ENCODE results near the gene TTC38. TPM values are rescaled to one million over a fixed set of nuclear protein-coding genes. Genes with fewer than 3 reads are reported as not detected.
A peak's percentile ranks its signal among the peaks of the same experiment; 100 is the strongest.

Gene TTC38
- polyA plus RNA-seq, 1 donor: 136 TPM

DNA sequence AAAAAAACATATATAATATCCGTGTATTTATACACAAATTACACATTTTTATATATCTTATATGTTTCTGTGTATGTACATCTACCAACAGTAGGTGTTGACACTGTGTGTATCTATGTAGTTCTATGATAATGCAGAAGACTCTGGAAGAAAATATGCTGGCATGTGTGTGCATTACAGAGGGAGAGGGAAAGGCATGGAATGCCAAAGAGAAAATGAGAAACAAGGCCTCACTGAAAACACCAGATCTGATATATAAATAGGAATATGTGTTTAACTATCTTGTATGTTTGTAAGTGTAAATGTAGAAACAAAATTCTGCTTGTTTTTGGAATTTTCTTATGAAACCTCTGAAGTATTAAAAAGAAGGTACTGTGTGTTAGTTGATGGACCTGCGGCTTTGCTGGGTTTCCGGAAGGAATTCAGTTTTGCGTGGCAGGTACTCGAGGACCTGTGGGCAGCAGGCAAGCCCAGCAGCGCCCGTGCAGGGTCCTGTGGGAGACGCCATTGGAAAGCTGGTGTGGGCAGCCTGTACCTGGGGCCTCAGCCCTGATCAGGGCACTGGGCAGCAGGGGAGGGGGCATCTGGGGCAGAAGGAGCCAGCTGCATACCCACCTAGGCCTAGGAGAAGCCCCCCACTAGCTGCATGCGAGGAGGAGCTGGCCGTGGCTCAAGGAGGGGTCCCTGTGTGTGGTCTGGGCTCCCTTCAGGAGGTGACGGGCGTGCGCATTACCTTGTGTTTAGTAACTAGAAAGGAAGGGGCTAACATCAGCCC is 60.1 kb downstream of the TTC38 start:
- Histone ChIP-seq H3K27ac (ENCODE audit: low read length) (no peak overlapping the region), H3K36me3 (ENCODE audit: control insufficient read depth, insufficient read depth, low read length) (peaks cover 32% of the 10 kb centered on the region), H3K4me1 (ENCODE audit: control insufficient read depth, insufficient read depth, low read length) (no peaks in the 10 kb centered on the region), H3K9me3 (ENCODE audit: control insufficient read depth, low read depth, low read length) (no peaks in the 10 kb centered on the region), H3K4me3 (ENCODE audit: low read length) (no peak overlapping the region), H3K27me3 (ENCODE audit: control insufficient read depth, insufficient read depth, low read length) (no peaks in the 10 kb centered on the region)
- DNase-seq: no peak
- no CpG with 5 or more reads among the region's 13 CpGs for WGBS (ENCODE audit: insufficient coverage, low lambda C conversion rate)

DNA sequence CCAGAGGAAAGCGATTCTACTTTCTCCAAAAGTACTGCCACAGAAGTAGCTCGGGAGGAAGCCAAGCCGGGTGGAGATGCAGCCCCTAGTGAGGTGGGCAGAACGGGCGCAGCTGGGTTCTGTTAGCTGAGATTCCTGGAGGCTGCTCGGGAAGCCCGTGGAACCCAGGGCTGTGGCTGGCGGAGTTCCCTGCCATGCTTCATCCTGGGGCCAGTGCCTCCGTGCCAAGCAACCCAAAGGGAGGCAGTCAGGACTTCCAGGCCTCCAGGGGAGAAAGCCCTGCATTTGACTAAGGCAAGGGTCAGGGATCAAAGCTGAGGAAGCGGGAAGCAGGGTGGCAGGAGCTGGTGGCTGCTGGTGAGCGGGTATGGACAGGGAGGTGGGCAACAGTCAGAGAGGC is 61.0 kb downstream of the TTC38 start:
- H3K36me3 ChIP-seq (ENCODE audit: control insufficient read depth, insufficient read depth, low read length): peaks cover 27% of the 10 kb centered on the region
- H3K27me3 ChIP-seq (ENCODE audit: control insufficient read depth, insufficient read depth, low read length): no peaks in the 10 kb centered on the region
- DNase-seq: no peak
- no CpG with 5 or more reads among the region's 11 CpGs for WGBS (ENCODE audit: insufficient coverage, low lambda C conversion rate)
- no peaks in the 10 kb centered on the region for H3K9me3 ChIP-seq (ENCODE audit: control insufficient read depth, low read depth, low read length)
- H3K4me3 ChIP-seq (ENCODE audit: low read length): no peak overlapping the region
- no peak overlapping the region for H3K27ac ChIP-seq (ENCODE audit: low read length)
- no peaks in the 10 kb centered on the region for H3K4me1 ChIP-seq (ENCODE audit: control insufficient read depth, insufficient read depth, low read length)

- no peak for DNase-seq
- 94% methylated on average over 3 of the region's 8 CpGs for WGBS (ENCODE audit: insufficient coverage, low lambda C conversion rate)
- Histone ChIP-seq H3K27ac (ENCODE audit: low read length) (no peak overlapping the region), H3K4me3 (ENCODE audit: low read length) (no peak overlapping the region), H3K9me3 (ENCODE audit: control insufficient read depth, low read depth, low read length) (no peaks in the 10 kb centered on the region), H3K27me3 (ENCODE audit: control insufficient read depth, insufficient read depth, low read length) (no peaks in the 10 kb centered on the region), H3K36me3 (ENCODE audit: control insufficient read depth, insufficient read depth, low read length) (peaks cover 27% of the 10 kb centered on the region), H3K4me1 (ENCODE audit: control insufficient read depth, insufficient read depth, low read length) (no peaks in the 10 kb centered on the region)
Observed at GRCh38 chr22:46329616-46330015, 61.8 kb downstream of the TTC38 start.

GRCh38 chr22:46330426-46330825 is 62.6 kb downstream of the TTC38 start:
- no peak overlapping the region for H3K4me3 ChIP-seq (ENCODE audit: low read length)
- H3K36me3 ChIP-seq (ENCODE audit: control insufficient read depth, insufficient read depth, low read length): peaks cover 25% of the 10 kb centered on the region
- DNase-seq: no peak
- H3K9me3 ChIP-seq (ENCODE audit: control insufficient read depth, low read depth, low read length): no peaks in the 10 kb centered on the region
- H3K27me3 ChIP-seq (ENCODE audit: control insufficient read depth, insufficient read depth, low read length): no peaks in the 10 kb centered on the region
- H3K4me1 ChIP-seq (ENCODE audit: control insufficient read depth, insufficient read depth, low read length): no peaks in the 10 kb centered on the region
- H3K27ac ChIP-seq (ENCODE audit: low read length): no peak overlapping the region
- no CpG with 5 or more reads among the region's 4 CpGs for WGBS (ENCODE audit: insufficient coverage, low lambda C conversion rate)

GRCh38 chr22:46331496-46331895 is 63.7 kb downstream of the TTC38 start:
- no CpG with 5 or more reads among the region's 23 CpGs for WGBS (ENCODE audit: insufficient coverage, low lambda C conversion rate)
- Histone ChIP-seq H3K27me3 (ENCODE audit: control insufficient read depth, insufficient read depth, low read length) (no peaks in the 10 kb centered on the region), H3K36me3 (ENCODE audit: control insufficient read depth, insufficient read depth, low read length) (peaks cover 16% of the 10 kb centered on the region), H3K4me3 (ENCODE audit: low read length) (no peak overlapping the region), H3K27ac (ENCODE audit: low read length) (no peak overlapping the region), H3K4me1 (ENCODE audit: control insufficient read depth, insufficient read depth, low read length) (no peaks in the 10 kb centered on the region), H3K9me3 (ENCODE audit: control insufficient read depth, low read depth, low read length) (no peaks in the 10 kb centered on the region)
- DNase-seq: no peak

GRCh38 chr22:46335201-46336118 is 67.7 kb downstream of the TTC38 start, which contains the start of gene TRMU:
TSS of gene TRMU (plus strand) at chr22:46335714. CDS start at chr22:46335765, 51 bp downstream.
- peak within 1 kb of the TSS; percentile 93 for H3K4me3 ChIP-seq (ENCODE audit: low read length)
- no CpG with 5 or more reads among the region's 93 CpGs for WGBS (ENCODE audit: insufficient coverage, low lambda C conversion rate)
- peak; percentile 74 to 88 for DNase-seq

GRCh38 chr22:46336119-46337078 is 68.6 kb downstream of the TTC38 start:
- Histone ChIP-seq H3K27ac (ENCODE audit: low read length) (peak overlapping the region; percentile 92), H3K36me3 (ENCODE audit: control insufficient read depth, insufficient read depth, low read length) (peaks cover 31% of the 10 kb centered on the region), H3K27me3 (ENCODE audit: control insufficient read depth, insufficient read depth, low read length) (no peaks in the 10 kb centered on the region), H3K9me3 (ENCODE audit: control insufficient read depth, low read depth, low read length) (no peaks in the 10 kb centered on the region), H3K4me1 (ENCODE audit: control insufficient read depth, insufficient read depth, low read length) (peaks cover 5% of the 10 kb centered on the region), H3K4me3 (ENCODE audit: low read length) (peak overlapping the region; percentile 93)
- WGBS (ENCODE audit: insufficient coverage, low lambda C conversion rate): 33% methylated on average over 1 of the region's 42 CpGs
- peak in 1 of 2 donors; percentile 53 for DNase-seq

More at GRCh38 chr22:46335201-46336118, 67.7 kb downstream of the TTC38 start, which contains the start of gene TRMU:
- H3K4me1 ChIP-seq (ENCODE audit: control insufficient read depth, insufficient read depth, low read length): peaks cover 5% of the 10 kb centered on the region
- H3K27ac ChIP-seq (ENCODE audit: low read length): peak within 1 kb of the TSS; percentile 92
- H3K36me3 ChIP-seq (ENCODE audit: control insufficient read depth, insufficient read depth, low read length): peaks cover 32% of the 10 kb centered on the region
- H3K9me3 ChIP-seq (ENCODE audit: control insufficient read depth, low read depth, low read length): no peaks in the 10 kb centered on the region
- no peaks in the 10 kb centered on the region for H3K27me3 ChIP-seq (ENCODE audit: control insufficient read depth, insufficient read depth, low read length)

GRCh38 chr22:46337870-46338269 is 70.1 kb downstream of the TTC38 start:
- H3K27ac ChIP-seq (ENCODE audit: low read length): no peak overlapping the region
- peaks cover 5% of the 10 kb centered on the region for H3K4me1 ChIP-seq (ENCODE audit: control insufficient read depth, insufficient read depth, low read length)
- peaks cover 45% of the 10 kb centered on the region for H3K36me3 ChIP-seq (ENCODE audit: control insufficient read depth, insufficient read depth, low read length)
- H3K27me3 ChIP-seq (ENCODE audit: control insufficient read depth, insufficient read depth, low read length): no peaks in the 10 kb centered on the region
- H3K4me3 ChIP-seq (ENCODE audit: low read length): no peak overlapping the region
- DNase-seq: no peak
- WGBS (ENCODE audit: insufficient coverage, low lambda C conversion rate): no CpG with 5 or more reads among the region's 9 CpGs
- H3K9me3 ChIP-seq (ENCODE audit: control insufficient read depth, low read depth, low read length): no peaks in the 10 kb centered on the region

DNA sequence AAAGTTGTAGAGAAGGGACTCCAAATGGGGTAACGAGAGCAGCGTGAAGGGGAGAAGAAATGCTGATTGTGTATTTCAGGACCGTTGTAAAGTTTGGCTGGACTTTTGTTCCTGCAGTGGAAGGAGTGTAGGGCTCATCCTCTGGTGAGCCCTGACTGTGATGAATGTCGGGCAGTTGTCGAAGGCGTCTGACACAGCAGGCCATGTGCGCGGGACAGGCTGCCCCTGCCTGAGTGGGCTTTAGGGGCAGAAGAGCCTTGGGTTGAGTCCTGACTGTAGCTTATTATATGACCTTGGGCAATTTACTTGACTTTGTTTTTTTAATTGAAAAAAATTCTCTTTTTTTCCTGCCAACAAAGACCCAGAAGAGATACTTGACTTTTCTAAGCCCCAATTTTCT is 70.8 kb downstream of the TTC38 start:
- Histone ChIP-seq H3K4me3 (ENCODE audit: low read length) (no peak overlapping the region), H3K36me3 (ENCODE audit: control insufficient read depth, insufficient read depth, low read length) (peaks cover 53% of the 10 kb centered on the region), H3K4me1 (ENCODE audit: control insufficient read depth, insufficient read depth, low read length) (peaks cover 5% of the 10 kb centered on the region), H3K27me3 (ENCODE audit: control insufficient read depth, insufficient read depth, low read length) (no peaks in the 10 kb centered on the region), H3K27ac (ENCODE audit: low read length) (no peak overlapping the region), H3K9me3 (ENCODE audit: control insufficient read depth, low read depth, low read length) (no peaks in the 10 kb centered on the region)
- no peak for DNase-seq
- no CpG with 5 or more reads among the region's 8 CpGs for WGBS (ENCODE audit: insufficient coverage, low lambda C conversion rate)

All from large intestine (tissue), 3 donors.